ENCODE data around the gene C12orf54. TPM values are rescaled to one million over a fixed set of nuclear protein-coding genes. Genes with fewer than 3 reads are reported as not detected.
"Not testable (repeated sequence)": the region's sequence is repeated elsewhere in the genome, so short reads cannot be mapped to it uniquely, and the experiment has no call there.

C12orf54 gene
- total and polyA plus RNA-seq, 5 experiments from 2014 or later = not detected

DNA sequence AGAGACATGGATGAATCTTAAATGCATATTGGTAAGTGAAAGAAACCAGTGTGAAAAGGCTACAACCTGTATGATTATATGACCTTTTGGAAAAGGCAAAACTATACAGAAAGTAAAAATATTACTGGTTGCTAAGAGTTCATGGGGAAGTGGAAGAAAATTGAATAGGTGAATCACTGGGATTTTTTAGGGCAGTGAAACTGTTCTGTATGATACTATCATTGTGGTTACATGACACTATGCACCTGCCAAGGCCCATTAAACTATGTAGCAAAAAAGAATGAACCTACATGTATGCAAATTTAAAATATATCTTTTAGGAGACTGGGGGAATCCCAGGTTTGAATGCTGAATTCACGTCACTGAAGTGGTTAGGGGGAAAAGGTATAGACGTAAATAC is 30.6 kb downstream of the C12orf54 start:
- Mint-ChIP-seq H3K4me3 (no peak overlapping the region), H3K27me3 (peaks cover 0 to 5% (median 0%) of the 10 kb centered on the region in 5 donors), H3K36me3 (peaks cover 0 to 17% (median 8%) of the 10 kb centered on the region in 3 donors), H3K9me3 (peaks cover 0 to 28% (median 6%) of the 10 kb centered on the region in 9 donors), H3K4me1 (no peaks in the 10 kb centered on the region), H3K27ac (no peak overlapping the region)
- POLR2A ChIA-PET = no interaction called here
- DNase-seq (no peak), ATAC-seq (no peak)

DNA sequence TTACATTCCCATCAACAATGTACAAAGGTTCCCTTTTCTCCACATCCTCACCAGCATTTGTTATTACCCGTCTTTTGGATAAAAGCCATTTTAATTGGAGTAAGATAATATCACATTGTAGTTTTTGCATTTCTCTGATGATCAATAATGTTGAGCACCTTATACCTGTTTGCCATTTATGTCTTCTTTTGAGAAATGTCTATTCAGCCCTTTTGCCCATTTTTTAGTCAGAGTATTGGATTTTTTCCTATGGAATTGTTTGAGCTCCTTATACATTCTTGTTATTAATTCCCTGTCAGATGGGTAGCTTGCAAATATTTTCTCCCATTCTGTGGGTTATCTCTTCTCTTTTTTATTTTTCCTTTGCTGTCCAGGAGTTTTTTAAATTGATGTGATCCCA is 32.4 kb downstream of the C12orf54 start:
- H3K27ac Mint-ChIP-seq = no peak overlapping the region
- H3K9me3 Mint-ChIP-seq = peaks cover 0 to 19% (median 6%) of the 10 kb centered on the region in 9 donors
- no peak overlapping the region for H3K4me3 Mint-ChIP-seq
- no peak for DNase-seq
- no peaks in the 10 kb centered on the region for H3K4me1 Mint-ChIP-seq
- H3K27me3 Mint-ChIP-seq = peaks cover 0 to 5% (median 0%) of the 10 kb centered on the region in 5 donors
- POLR2A ChIA-PET = no interaction called here
- peaks cover 0 to 17% (median 8%) of the 10 kb centered on the region in 3 donors for H3K36me3 Mint-ChIP-seq
- no peak for ATAC-seq

DNA sequence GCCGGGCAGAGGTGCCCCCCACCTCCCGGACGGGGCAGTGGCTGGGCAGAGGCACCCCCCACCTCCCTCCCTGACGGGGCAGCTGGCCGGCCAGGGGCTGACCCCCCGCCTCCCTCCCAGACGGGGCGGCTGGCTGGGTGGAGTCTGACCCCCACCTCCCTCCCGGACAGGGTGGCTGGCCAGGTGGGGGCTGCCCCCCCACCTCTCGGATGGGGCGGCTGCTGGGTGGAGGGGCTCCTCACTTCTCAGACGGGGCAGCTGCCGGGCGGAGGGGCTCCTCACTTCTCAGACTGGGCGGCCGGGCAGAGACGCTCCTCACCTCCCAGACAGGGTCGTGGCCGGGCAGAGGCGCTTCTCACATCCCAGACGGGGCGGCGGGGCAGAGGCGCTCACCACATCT is 38.1 kb downstream of the C12orf54 start:
- DNase-seq, H3K9me3 Mint-ChIP-seq, H3K4me3 Mint-ChIP-seq, ATAC-seq, POLR2A ChIA-PET, H3K27ac Mint-ChIP-seq, H3K4me1 Mint-ChIP-seq, H3K36me3 Mint-ChIP-seq, H3K27me3 Mint-ChIP-seq: not testable (repeated sequence)

DNA sequence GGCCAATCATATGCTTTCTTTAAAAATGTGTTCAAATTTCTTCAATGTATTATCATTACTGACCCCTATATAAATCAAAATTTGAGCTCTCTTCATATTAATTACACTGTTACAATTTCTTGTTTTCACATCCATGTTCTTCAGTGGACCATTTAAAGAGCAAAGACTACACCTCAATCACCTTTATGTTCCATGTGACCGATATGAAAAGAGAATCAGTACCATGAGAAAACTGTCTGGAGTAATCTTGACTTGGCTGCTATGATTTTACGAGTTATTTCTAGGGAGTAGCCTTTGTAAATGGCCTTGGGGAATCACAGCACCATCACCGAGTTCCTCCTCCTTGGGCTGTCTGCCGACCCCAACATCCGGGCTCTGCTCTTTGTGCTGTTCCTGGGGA is 43.0 kb downstream of the C12orf54 start, which contains the start of gene OR8S1:
Gene OR8S1 (plus strand): TSS at position 301 of the 400 bp plus-strand sequence. CDS start 0 bp downstream, at position 301.
- no peaks in the 10 kb centered on the region for H3K9me3 Mint-ChIP-seq
- POLR2A ChIA-PET = no interaction called here
- DNase-seq = no peak
- peak within 1 kb of the TSS in 2 of 10 donors; percentile 47 to 66 for H3K27ac Mint-ChIP-seq
- ATAC-seq = no peak
- peaks cover 0 to 3% (median 1%) of the 10 kb centered on the region in 5 donors for H3K27me3 Mint-ChIP-seq
- H3K36me3 Mint-ChIP-seq = no peaks in the 10 kb centered on the region
- no peaks in the 10 kb centered on the region for H3K4me1 Mint-ChIP-seq
- H3K4me3 Mint-ChIP-seq = no peak within 1 kb of the TSS

DNA sequence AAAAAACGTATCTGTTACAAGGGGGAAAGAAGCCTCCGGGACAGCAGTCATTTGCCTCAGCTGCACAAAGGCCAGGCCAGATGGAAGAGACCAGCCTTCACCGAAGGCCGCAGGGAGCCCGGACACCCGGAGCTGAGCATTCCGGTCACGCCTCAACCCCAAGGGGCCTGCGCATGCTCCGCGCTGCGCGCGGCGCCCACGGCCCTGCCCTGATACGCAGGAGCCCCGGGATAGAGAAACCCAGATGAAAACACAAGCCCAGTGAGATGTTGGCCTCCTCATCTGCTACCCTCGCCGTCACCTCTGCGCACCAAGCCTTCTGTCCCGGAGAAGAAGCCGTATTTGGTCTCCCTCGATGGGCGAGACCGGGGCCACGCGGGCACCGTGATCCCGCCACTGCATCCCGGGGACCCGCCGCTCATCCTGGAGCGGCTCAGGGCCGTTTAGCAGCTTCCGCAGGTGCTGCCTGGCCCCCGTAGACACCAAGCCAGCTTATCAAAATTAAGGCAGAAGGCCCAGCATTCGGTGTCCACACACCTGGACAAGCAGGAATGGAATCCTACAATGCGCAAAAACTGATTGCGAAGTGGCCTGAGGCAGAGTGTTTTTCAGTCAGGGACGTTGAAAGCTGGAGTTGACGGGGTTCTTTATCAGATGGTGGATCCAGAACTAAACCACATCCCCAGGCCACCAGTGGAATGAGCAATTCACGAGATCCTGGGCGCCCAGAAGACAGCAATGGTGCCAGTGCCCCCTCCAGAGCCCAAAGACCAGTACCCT is 45.8 kb downstream of the C12orf54 start:
- H3K9me3 Mint-ChIP-seq = no peaks in the 10 kb centered on the region
- POLR2A ChIA-PET = interaction anchor here (0.7 kb wide), 1 partner anchor 10 kb away, joined by 4 read pairs; no protein-coding TSS in a partner anchor
- no peak overlapping the region for H3K27ac Mint-ChIP-seq
- H3K4me1 Mint-ChIP-seq = peaks cover 10 to 20% (median 19%) of the 10 kb centered on the region in 4 donors
- DNase-seq (no peak), ATAC-seq (no peak)
- no peaks in the 10 kb centered on the region for H3K36me3 Mint-ChIP-seq
- no peak overlapping the region for H3K4me3 Mint-ChIP-seq
- H3K27me3 Mint-ChIP-seq = peaks cover 0 to 3% (median 1%) of the 10 kb centered on the region in 5 donors

DNA sequence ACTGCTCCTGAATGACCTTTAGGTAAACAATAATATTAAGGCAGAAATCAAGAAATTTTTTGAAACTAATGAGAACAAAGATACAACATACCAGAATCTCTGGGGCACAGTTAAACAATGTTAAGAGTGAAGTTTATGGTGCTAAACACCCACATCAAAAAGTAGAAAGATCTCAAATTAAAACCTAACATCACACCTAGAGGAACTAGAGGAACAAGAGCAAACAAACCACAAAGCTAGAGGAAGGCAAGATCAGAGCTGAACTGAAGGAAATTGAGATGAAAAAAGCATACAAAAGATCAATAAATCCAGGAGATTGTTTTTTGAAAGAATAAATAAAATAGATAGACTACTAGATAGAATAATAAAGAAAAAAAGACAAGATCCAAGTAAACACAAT is 50.3 kb downstream of the C12orf54 start:
- H3K36me3 Mint-ChIP-seq = peaks cover 0 to 6% (median 0%) of the 10 kb centered on the region in 3 donors
- DNase-seq = peak in 3 of 10 donors; percentile 25 to 67 (median 57)
- peak overlapping the region in 9 of 10 donors; percentile 12 to 65 (median 48) for H3K4me3 Mint-ChIP-seq
- H3K27me3 Mint-ChIP-seq = no peaks in the 10 kb centered on the region
- peaks cover 13 to 30% (median 28%) of the 10 kb centered on the region in 4 donors for H3K4me1 Mint-ChIP-seq
- peak; percentile 49 to 86 for ATAC-seq
- H3K27ac Mint-ChIP-seq = peak overlapping the region in 6 of 10 donors; percentile 0 to 83 (median 2)
- H3K9me3 Mint-ChIP-seq = no peaks in the 10 kb centered on the region
- POLR2A ChIA-PET = no interaction called here

DNA sequence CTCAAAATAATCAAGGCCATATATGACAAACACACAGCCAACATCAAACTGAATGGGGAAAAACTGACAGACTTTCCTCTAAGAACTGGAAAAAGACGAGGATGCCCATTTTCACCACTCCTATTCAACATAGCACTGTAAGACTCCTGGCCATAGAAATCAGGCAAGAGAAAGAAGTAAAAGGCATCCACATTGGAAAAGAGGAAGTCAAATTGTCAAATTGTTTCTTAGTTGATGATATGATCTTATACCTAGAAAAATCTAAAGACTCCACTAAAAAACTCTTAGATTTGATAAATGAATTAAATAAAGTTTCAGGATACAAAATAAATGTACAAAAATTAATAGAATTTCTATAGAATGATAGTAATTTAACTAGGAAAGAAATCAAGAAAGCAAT is 54.3 kb downstream of the C12orf54 start:
- H3K27me3 Mint-ChIP-seq = no peaks in the 10 kb centered on the region

DNA sequence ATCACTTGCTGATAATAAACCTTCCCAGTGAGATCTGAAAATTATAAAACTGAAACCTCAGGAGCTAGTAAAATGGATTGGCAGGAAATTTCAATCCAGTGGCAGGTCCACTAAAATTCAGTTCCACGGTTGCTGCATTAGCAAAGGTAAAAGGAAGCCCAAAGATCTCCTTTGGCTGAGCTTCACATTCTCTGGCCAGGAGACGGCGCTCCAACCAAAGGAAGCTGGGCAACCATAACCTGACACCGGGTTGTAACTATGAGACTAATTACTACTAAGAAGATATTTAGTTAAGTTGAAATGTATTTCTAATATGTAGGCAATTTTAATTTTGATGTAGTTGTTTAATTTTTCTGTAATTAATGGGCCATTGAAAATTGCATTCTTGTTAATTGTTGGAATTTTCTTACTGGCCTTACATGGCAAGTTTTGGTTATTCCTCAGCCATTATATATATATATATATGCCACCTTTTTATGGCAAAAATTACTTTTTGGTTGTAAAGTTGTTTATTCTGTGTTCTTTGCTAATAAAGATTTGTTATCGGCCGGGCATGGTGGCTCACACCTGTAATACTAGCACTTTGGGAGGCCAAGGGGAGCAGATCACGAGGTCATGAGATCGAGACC is 60.1 kb downstream of the C12orf54 start:
- Mint-ChIP-seq H3K4me1 (peaks cover 0 to 5% (median 1%) of the 10 kb centered on the region in 4 donors), H3K36me3 (no peaks in the 10 kb centered on the region), H3K9me3 (peaks cover 0 to under 1% (median 0%) of the 10 kb centered on the region in 9 donors), H3K27ac (no peak overlapping the region), H3K4me3 (no peak overlapping the region), H3K27me3 (peaks cover 0 to 12% (median 0%) of the 10 kb centered on the region in 5 donors)
- peak; percentile 43 to 50 for ATAC-seq
- POLR2A ChIA-PET = interaction anchor here (0.7 kb wide), 1 partner anchor 80 kb away, joined by 3 read pairs; no protein-coding TSS in a partner anchor
- peak in 9 of 10 donors; percentile 6 to 67 (median 45) for DNase-seq

More for the DNA sequence above, 54.3 kb downstream of the C12orf54 start:
- H3K4me3 Mint-ChIP-seq = no peak overlapping the region
- DNase-seq (no peak), ATAC-seq (no peak)
- POLR2A ChIA-PET = no interaction called here
- H3K36me3 Mint-ChIP-seq = peaks cover 0 to 6% (median 0%) of the 10 kb centered on the region in 3 donors
- H3K9me3 Mint-ChIP-seq = no peaks in the 10 kb centered on the region
- no peak overlapping the region for H3K27ac Mint-ChIP-seq
- peaks cover 13 to 25% (median 21%) of the 10 kb centered on the region in 4 donors for H3K4me1 Mint-ChIP-seq

DNA sequence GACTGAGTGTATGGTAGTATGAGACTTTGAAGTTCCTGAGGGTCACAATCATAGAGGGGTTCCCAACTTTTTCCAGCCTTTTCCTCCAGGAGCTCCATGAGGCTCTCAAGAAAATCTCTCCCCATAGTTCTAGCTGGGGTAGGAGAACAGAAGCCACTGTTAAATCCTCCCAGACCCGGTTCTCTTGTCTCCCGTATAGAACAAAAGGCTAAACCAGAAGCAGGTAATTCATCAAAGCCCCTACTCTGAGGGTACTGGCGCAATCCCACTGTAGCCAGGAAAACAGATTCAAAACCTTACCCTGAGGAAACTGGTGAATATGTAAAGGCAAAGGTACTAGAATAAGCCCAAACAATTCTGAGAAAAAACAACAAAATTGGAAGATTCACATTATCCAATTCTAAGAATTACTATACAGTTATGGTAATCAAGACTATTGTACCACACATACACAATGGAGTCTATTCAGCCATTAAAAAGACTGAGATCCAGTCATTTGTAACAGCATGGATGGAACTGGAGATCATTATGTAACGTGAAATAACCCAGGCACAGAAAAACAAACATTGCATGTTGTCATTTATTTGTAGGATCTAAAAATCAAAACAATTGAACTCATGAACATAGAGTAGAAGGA is 63.7 kb downstream of the C12orf54 start:
- DNase-seq (no peak), ATAC-seq (no peak)
- Mint-ChIP-seq H3K27ac (no peak overlapping the region), H3K27me3 (peaks cover 0 to 14% (median 0%) of the 10 kb centered on the region in 5 donors), H3K36me3 (peaks cover 0 to 2% (median 0%) of the 10 kb centered on the region in 3 donors), H3K4me1 (peaks cover 0 to 5% (median 1%) of the 10 kb centered on the region in 4 donors), H3K4me3 (no peak overlapping the region), H3K9me3 (peaks cover 0 to 10% (median 2%) of the 10 kb centered on the region in 9 donors)
- POLR2A ChIA-PET = no interaction called here

Other genes starting within 250 kb of the C12orf54 start
- 10 to 100 TPM; 36.8 to 40.8 TPM for gene ZNF641, start 131.6 kb upstream of the C12orf54 start, total RNA-seq
- 10 to 100 TPM; 10.4 to 15.8 (median 15.6) TPM for gene ZNF641, start 131.6 kb upstream of the C12orf54 start, polyA plus RNA-seq
- gene ANP32D, start 9.9 kb upstream of the C12orf54 start, total RNA-seq = not detected
- gene ANP32D, start 9.9 kb upstream of the C12orf54 start, polyA plus RNA-seq = not detected
- not detected for gene OR8S1, start 43.1 kb downstream of the C12orf54 start, total RNA-seq
- gene OR8S1, start 43.1 kb downstream of the C12orf54 start, polyA plus RNA-seq = not detected
- gene LALBA, start 87.5 kb downstream of the C12orf54 start, total RNA-seq = not detected
- not detected for gene LALBA, start 87.5 kb downstream of the C12orf54 start, polyA plus RNA-seq
- gene KANSL2, start 199.7 kb downstream of the C12orf54 start, total RNA-seq = 10 to 100 TPM; 83.3 to 92.4 TPM
- gene KANSL2, start 199.7 kb downstream of the C12orf54 start, polyA plus RNA-seq = 10 to 100 TPM; 21.0 to 30.2 (median 27.4) TPM
- 10 to 100 TPM; 65.5 to 66.5 TPM for gene CCNT1, start 234.2 kb downstream of the C12orf54 start, total RNA-seq
- 10 to 100 TPM; 12.9 to 22.6 (median 12.9) TPM for gene CCNT1, start 234.2 kb downstream of the C12orf54 start, polyA plus RNA-seq